GM19468 (cell line): Measurements from ENCODE around the gene HOXD10.

Experiments
- ATAC-seq: cut with Tn5 transposase; IDR thresholded peaks from one replicate; pipeline ENCODE4 v1.9.1; 2021; ENCODE audit warnings: mild to moderate bottlenecking, moderate library complexity, moderate number of reproducible peaks; ENCODE audit not compliant: unreplicated experiment; ENCODE audit errors: extremely low read depth

Gene HOXD10

GRCh38 chr2:176130957-176131847 lies 14.6 kb downstream of the HOXD10 start:
- no peak for ATAC-seq

- ATAC-seq: no peak
Observed at GRCh38 chr2:176131848-176132158, 15.2 kb downstream of the HOXD10 start.

- no peak for ATAC-seq
Observed at GRCh38 chr2:176132205-176133171, 15.9 kb downstream of the HOXD10 start.

- ATAC-seq: no peak
Observed at GRCh38 chr2:176133389-176133788, 16.8 kb downstream of the HOXD10 start.

- ATAC-seq: no peak
Observed at GRCh38 chr2:176134035-176134434, 17.5 kb downstream of the HOXD10 start.

DNA sequence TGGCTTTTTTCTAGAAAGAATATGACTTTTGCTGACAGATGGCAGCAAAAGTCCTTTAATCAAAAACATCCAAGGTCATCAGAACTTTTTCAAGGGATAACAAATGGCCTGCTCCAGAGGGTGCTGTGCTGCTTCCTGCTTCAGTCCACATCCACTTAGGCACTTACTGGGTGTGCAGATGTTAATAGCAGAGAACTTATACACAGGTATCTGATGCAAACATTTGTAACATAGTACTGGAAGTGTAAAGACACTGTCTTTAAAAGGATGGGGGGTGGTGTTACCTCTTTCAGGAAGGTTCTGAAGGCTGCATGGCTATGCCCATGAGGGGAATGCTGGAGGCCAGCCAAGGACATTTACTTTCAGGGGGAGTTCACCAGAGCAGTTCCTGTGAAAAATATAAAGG lies 18.5 kb downstream of the HOXD10 start:
- ATAC-seq: no peak

DNA sequence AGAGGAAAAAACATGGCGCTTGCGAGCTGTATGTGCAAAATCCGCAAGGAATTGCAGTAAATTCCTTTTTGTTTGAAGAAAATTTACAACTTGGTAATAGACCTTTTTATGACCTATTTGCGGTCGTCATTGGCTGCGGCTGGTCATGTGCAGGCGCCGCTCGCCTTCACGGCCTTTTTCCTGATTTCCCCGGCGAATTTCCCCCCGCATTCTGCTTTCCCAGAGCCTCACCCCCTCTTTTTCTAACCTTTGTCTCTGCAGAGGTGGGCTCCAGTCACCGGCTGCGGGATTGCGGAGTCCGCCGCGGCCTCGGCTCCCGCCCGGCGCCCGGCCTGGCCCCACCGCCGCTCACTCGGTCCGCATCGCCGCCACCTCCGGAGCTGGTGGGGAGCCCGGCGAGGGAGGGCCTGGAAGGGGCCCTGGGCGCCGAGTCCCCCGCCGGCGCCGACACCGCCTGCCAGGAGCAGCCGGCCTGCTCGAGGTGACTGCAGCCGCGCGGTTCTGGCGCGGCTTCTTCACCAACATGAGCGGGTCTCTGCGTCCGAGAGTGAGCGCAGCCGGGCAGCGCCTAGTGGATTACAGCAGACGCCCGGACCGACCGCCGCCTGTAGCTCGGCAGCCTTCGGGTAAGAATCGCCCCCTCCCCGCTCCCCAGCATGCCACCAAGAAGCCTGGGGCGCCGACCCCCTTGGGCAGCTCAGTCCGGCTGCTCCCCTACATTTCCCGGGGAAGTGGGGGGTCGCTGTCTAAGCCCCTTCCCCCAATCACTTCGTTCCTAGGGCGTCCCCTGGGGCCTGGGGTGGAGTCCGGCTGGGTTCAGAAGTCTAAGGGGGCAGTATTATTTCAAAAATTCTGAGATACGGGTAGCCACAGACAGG lies 20.0 kb downstream of the HOXD10 start:
- no peak for ATAC-seq

- no peak for ATAC-seq
Observed at GRCh38 chr2:176137252-176137580, 20.6 kb downstream of the HOXD10 start.

DNA sequence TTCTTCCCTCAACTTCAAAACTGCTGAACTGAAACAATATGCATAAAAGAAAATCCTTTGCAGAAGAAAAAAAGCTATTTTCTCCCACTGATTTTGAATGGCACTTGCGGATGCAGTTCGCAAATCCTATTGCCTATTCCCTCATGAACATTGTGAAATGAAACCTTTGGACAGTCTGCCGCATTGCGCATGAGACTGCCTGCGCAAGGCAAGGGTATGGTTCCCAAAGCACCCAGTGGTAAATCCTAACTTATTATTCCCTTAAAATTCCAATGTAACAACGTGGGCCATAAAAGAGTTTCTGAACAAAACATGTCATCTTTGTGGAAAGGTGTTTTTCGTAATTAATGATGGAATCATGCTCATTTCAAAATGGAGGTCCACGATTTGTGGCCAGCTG lies 21.3 kb downstream of the HOXD10 start:
- ATAC-seq: no peak

DNA sequence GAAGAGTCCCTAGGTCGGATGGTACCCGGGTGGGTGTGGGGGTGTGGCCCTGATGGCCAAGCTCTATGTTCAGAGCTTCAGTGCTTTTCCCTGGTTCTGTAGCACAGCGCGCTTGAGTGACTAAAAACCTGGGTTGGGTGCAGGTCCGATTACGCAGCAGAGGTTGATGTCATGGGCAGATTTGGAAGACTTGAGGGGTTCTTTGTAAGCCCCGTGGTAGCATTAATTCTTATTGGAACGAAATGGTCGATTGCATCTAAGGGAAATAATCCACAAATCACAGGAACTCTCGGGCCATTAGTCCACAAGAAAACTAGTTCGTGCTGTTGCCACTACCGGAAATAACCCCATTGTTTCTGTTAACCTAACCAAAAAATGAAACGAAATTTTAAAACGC lies 21.9 kb downstream of the HOXD10 start:
- no peak for ATAC-seq

DNA sequence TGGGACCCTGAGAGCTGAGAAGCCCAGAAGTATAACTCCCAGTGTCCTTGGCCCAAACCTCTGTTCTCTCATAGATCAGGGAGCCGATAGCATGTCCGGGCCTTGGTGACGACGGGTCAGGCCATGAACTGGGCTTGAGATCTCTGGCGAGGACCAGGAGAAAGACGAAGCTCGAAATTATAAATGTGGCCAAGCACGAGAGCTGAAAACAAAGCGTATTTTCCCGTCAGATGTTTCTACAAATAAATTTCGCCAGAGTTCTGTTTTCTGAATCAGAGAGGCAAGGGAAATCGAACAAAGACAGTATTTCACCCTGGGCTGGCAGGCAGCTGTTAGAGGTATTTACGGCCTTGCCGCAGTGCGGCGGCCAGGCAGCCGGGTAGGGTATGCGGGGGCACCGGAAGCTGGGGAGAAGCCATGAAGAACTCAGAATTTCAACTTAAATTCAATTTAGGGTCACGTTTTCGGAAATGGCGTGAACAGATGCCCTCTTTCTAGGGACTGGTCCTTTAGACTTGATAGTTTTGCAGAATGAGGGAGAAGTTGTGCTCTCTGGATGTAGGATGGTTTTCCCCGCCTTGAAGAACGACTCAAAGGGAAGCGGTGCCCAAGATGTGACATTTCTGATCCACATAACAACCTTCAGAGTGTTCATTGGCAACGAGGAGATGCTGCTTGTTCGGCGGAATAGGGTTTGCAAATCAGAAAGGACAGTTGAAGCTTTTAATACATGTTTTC lies 22.5 kb downstream of the HOXD10 start:
- ATAC-seq: no peak

GRCh38 chr2:176139661-176140512 lies 23.3 kb downstream of the HOXD10 start:
- ATAC-seq: no peak

GRCh38 chr2:176140513-176141317 lies 24.1 kb downstream of the HOXD10 start:
- peak; percentile 76 for ATAC-seq

DNA sequence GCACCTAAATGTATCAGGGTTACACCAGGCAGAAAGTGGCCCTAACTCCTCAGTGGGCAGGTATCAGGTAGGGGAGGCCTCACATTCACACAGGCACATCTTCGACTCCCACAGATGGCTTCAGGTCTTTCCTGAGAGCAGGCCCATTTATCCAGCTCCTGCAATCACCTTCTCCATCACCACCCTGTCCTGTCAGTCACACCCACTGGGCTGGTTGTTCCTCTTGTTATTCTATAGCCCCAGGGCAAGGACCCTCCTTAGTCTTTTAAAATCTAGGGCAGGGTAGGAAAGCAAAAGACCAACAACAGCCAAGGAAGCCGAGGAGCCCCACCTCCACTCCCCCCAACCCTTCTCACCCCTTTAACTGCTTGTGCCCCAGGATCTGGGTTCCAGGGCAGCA lies 25.7 kb downstream of the HOXD10 start:
- ATAC-seq: no peak

GRCh38 chr2:176145085-176145969 lies 28.7 kb downstream of the HOXD10 start:
- no peak for ATAC-seq

DNA sequence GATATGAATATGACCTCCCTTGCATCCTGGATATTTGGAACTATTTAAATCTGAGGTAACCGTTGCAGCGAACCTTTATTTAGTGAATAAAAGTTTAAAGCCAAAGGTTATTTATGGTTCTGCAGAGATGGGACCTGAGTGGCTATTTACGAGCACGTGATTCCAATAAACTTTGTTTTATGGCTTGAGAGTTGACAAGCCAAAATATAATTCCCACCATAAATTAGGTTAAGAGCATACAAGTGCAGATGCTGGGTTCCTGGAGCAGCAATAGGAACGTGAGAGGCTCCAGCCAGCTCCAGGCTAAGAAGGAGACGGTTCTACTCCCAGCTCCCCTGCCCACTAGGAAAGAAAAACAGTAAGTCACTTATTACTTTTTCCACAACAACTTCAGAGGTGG lies 29.5 kb downstream of the HOXD10 start:
- ATAC-seq: no peak

GRCh38 chr2:176146645-176147044 lies 30.1 kb downstream of the HOXD10 start:
- no peak for ATAC-seq
